K562 (cell line): ENCODE results near the gene EXOC2. TPM values are rescaled to one million over a fixed set of nuclear protein-coding genes. Genes with fewer than 3 reads are reported as not detected.

Experiments
- ATAC-seq: fragments of 200-7000 bp; cut with Tn5 transposase; 3 replicates; pipeline ENCODE4 v1.9.1; 2020; ENCODE audit warnings: moderate library complexity
- BruUV-seq: library from RNA; stranded (reverse); fragments of 400-500 nt; replicated peaks from 2 replicates; lab custom pipeline; 2021; lab: Mats Ljungman, UMichigan
- CTCF ChIA-PET: fragments of 300-600 bp; formaldehyde crosslinking; extraction: SDS; loops from one replicate; lab custom pipeline; 2021; ENCODE audit warnings: low intra/inter-chr PET ratio; lab: Yijun Ruan, JAX
- POLR2A ChIA-PET: fragments of 300-600, 350-650 bp; sonication (Branson Sonifier 250); formaldehyde crosslinking; extraction: SDS; loops from one replicate; lab custom pipeline; 2021; ENCODE audit warnings: antibody characterized with exemption, inconsistent platforms; lab: Yijun Ruan, JAX
- DNase-seq, 4 experiments: peaks; one replicate each; pipeline versions ENCODE4 v3.0.0 to v3.0.0-alpha.2; 2011 to 2018; ENCODE audit warnings: low spot score in 3 of 4, mixed read lengths in 3 of 4; ENCODE audit errors: extremely low read depth in 1 of 4
- FAIRE-seq: peaks from 2 replicates; lab custom pipeline; 2011; peaks lifted over from hg19 to GRCh38; lab: Jason Lieb, UNC
- H2AFZ ChIP-seq: 2 replicates; pipeline ENCODE4 v1.6.0; 2011; ENCODE audit warnings: low read depth, low read length, control low read depth, inconsistent platforms
- H3K27ac ChIP-seq: fragments of 200-600 bp; 3 replicates; pipeline ENCODE4 v1.8.0; 2011; ENCODE audit warnings: low read depth, mild to moderate bottlenecking, control low read depth, inconsistent platforms, low read length, moderate library complexity, mixed read lengths; ENCODE audit errors: extremely low read depth
- H3K27me3 ChIP-seq, 2 experiments: fragments of 300-600 bp in 1 of 2; 2 replicates in 1 of 2; 3 replicates in 1 of 2; pipeline versions ENCODE4 v1.6.0 to v1.8.0; 2011; ENCODE audit warnings: inconsistent platforms in 2 of 2, low read length in 2 of 2, mild to moderate bottlenecking in 1 of 2, mixed read lengths in 1 of 2, moderate library complexity in 1 of 2; ENCODE audit not compliant: control insufficient read depth in 2 of 2, insufficient read depth in 2 of 2
- H3K36me3 ChIP-seq: fragments of 300-600 bp; 3 replicates; pipeline ENCODE4 v1.8.0; 2011; ENCODE audit warnings: mild to moderate bottlenecking, low read length, inconsistent platforms; ENCODE audit not compliant: control insufficient read depth, insufficient read depth
- H3K4me1 ChIP-seq, 2 experiments: fragments of 200-600 bp in 1 of 2; replicated peaks in 1 of 2; 2 replicates in 1 of 2; 3 replicates in 1 of 2; pipeline versions ENCODE4 v1.5.1 to v1.8.0; 2011; ENCODE audit warnings: inconsistent platforms in 2 of 2, low read length in 2 of 2, mild to moderate bottlenecking in 1 of 2, mixed read lengths in 1 of 2, moderate library complexity in 1 of 2; ENCODE audit not compliant: control insufficient read depth in 2 of 2, insufficient read depth in 2 of 2
- H3K4me2 ChIP-seq: 2 replicates; pipeline ENCODE4 v1.6.1; 2011; ENCODE audit warnings: low read length, control low read depth, inconsistent platforms, mixed read lengths; ENCODE audit not compliant: insufficient read depth
- H3K4me3 ChIP-seq: fragments of 200-600 bp; sonication (generic), shearing (Covaris generic); 2 replicates; pipeline ENCODE4 v1.5.1; 2016; ENCODE audit warnings: control low read depth, inconsistent platforms
- H3K79me2 ChIP-seq: fragments of 200-600 bp; 3 replicates; pipeline ENCODE4 v1.8.0; 2011; ENCODE audit warnings: low read length, inconsistent platforms; ENCODE audit not compliant: control insufficient read depth, insufficient read depth
- H3K9ac ChIP-seq, 2 experiments: 2 replicates each; pipeline versions ENCODE4 v1.6.0 to v1.6.1; 2011; ENCODE audit warnings: low read depth in 2 of 2, low read length in 2 of 2, control low read depth in 1 of 2, inconsistent platforms in 1 of 2, mild to moderate bottlenecking in 1 of 2, mixed read lengths in 1 of 2; ENCODE audit not compliant: insufficient read depth in 1 of 2
- H3K9me1 ChIP-seq: one replicate; pipeline ENCODE4 v1.6.0; 2011; ENCODE audit warnings: inconsistent platforms, mild to moderate bottlenecking, low read length, moderate library complexity; ENCODE audit not compliant: control insufficient read depth, insufficient read depth
- H3K9me3 ChIP-seq: replicated peaks from 2 replicates; pipeline ENCODE4 v1.5.1; 2011; ENCODE audit warnings: low read depth, low read length, inconsistent platforms; ENCODE audit not compliant: control insufficient read depth, insufficient read depth
- H4K20me1 ChIP-seq: replicated peaks from 2 replicates; pipeline ENCODE4 v1.6.1; 2011; ENCODE audit warnings: low read length, inconsistent platforms, mixed read lengths; ENCODE audit not compliant: control insufficient read depth, insufficient read depth
- ETS2 ChIP-seq: IDR thresholded peaks from 2 replicates; pipeline ENCODE4 v1.6.1; 2016; ENCODE audit warnings: borderline replicate concordance, missing genetic modification characterization, mild to moderate bottlenecking, moderate library complexity, missing compliant biosample characterization; ENCODE audit not compliant: poor library complexity, severe bottlenecking
- L3MBTL2 ChIP-seq: fragments of 450-650 bp; IDR thresholded peaks from 2 replicates; pipeline ENCODE4 v1.6.1; 2016; ENCODE audit warnings: mild to moderate bottlenecking, moderate library complexity
- SAFB ChIP-seq: fragments of 200-400 bp; formaldehyde crosslinking; IDR thresholded peaks from 2 replicates; pipeline ENCODE4 v1.6.1; 2017; ENCODE audit warnings: low read depth, low read length, borderline replicate concordance
- TAF9B ChIP-seq: fragments of 450-650 bp; IDR thresholded peaks from 2 replicates; pipeline ENCODE4 v1.6.1; 2018; ENCODE audit warnings: mild to moderate bottlenecking; ENCODE audit not compliant: partially characterized antibody
- TRIM28 ChIP-seq: fragments of 450-650 bp; IDR thresholded peaks from 2 replicates; pipeline ENCODE4 v1.6.1; 2017
- ZNF197 ChIP-seq: fragments of 200-800 bp; sonication (Bioruptor generic); IDR thresholded peaks from 2 replicates; pipeline ENCODE4 v1.6.1; 2016; ENCODE audit warnings: low read depth, missing genetic modification characterization, missing compliant biosample characterization
- WGBS: fragments of 100-300 bp; shearing (Covaris generic); methylation state at CpG from one replicate; pipeline ENCODE4 v1.1.6; 2016; ENCODE audit warnings: low coverage, mixed read lengths; ENCODE audit not compliant: insufficient coverage; ENCODE audit errors: missing lambda C conversion rate; 5-methylcytosine and 5-hydroxymethylcytosine counted together
- in situ Hi-C: fragments of 300-500 bp; cut with MboI; formaldehyde crosslinking; loops from 4 replicates; pipeline ENCODE4 v1.15.0; 2018; ENCODE audit warnings: inconsistent platforms, mixed read lengths
- intact Hi-C: fragments of 100-400 bp; cut with micrococcal nuclease; formaldehyde crosslinking; loops from 2 replicates; pipeline ENCODE4 v1.14.2; 2022
- polyA plus RNA-seq, 8 experiments: library from polyadenylated mRNA; depleted of rRNA in 4 of 8; stranded (reverse) in 5 of 8; unstranded in 3 of 8; fragments of >200 nt; fragmentation: Nextera tagmentation in 2 of 8; fragmentation: Illumina TruSeq in 1 of 8; extraction: Ambion mirVana in 2 of 8; extraction: Trizol in 1 of 8; gene quantifications; 2 replicates each; pipeline versions ENCODE4 v1.2.1 to v1.2.3, GENCODE V29; 2011 to 2014; ENCODE audit warnings: inconsistent platforms in 1 of 8, missing spikeins in 1 of 8
- total RNA-seq, 7 experiments: library from RNA; depleted of rRNA in 6 of 7; stranded (reverse); fragments of >200 nt in 6 of 7; fragmentation: Illumina TruSeq in 2 of 7; extraction: Trizol in 2 of 7; gene quantifications; 2 replicates each; pipeline versions ENCODE4 v1.2.1 to v1.2.3, GENCODE V29; 2011 to 2021; ENCODE audit warnings: low replicate concordance in 1 of 7
- TF ChIP-seq, protein P1 (sequence below): fragments of 150-350 bp; conservative IDR thresholded peaks from 2 replicates; pipeline ENCODE4 v1.6.1; 2014; ENCODE audit warnings: low read length

EXOC2 gene
- total and polyA plus RNA-seq, 9 of the 15 experiments (the other 6 are each of a cell fraction or from before 2014, with no cell fraction given): 12.2 to 30.2 (median 24.2) TPM

- intact Hi-C loops: no loop called here
- ATAC-seq: peak; percentile 43
Measured at GRCh38 chr6:446418-447366, 246.2 kb downstream of the EXOC2 start.

More at GRCh38 chr6:446418-447366, 246.2 kb downstream of the EXOC2 start:
- H3K9ac ChIP-seq: no peak overlapping the region
- no peak overlapping the region for H3K4me3 ChIP-seq
- no peak overlapping the region for H2AFZ ChIP-seq
- DNase-seq: no peak
- peaks cover 40 to 88% of the 10 kb centered on the region in 2 experiments for H3K27me3 ChIP-seq
- H3K36me3 ChIP-seq: no peaks in the 10 kb centered on the region
- WGBS: 2% methylated on average over 28 of the region's 28 CpGs
- POLR2A ChIA-PET: interaction anchor here (0.6 to 3.3 kb wide), 3 partner anchors 11 to 625 kb away, joined by 3 to 10 read pairs (median 3); no protein-coding TSS in a partner anchor
- no peak for FAIRE-seq
- H3K4me1 ChIP-seq: peaks cover 0 to 6% of the 10 kb centered on the region in 2 experiments; a peak in 1 of 5 replicates
- no peaks in the 10 kb centered on the region for H3K79me2 ChIP-seq
- no TSS peak for BruUV-seq
- TF ChIP-seq, protein P1, sequence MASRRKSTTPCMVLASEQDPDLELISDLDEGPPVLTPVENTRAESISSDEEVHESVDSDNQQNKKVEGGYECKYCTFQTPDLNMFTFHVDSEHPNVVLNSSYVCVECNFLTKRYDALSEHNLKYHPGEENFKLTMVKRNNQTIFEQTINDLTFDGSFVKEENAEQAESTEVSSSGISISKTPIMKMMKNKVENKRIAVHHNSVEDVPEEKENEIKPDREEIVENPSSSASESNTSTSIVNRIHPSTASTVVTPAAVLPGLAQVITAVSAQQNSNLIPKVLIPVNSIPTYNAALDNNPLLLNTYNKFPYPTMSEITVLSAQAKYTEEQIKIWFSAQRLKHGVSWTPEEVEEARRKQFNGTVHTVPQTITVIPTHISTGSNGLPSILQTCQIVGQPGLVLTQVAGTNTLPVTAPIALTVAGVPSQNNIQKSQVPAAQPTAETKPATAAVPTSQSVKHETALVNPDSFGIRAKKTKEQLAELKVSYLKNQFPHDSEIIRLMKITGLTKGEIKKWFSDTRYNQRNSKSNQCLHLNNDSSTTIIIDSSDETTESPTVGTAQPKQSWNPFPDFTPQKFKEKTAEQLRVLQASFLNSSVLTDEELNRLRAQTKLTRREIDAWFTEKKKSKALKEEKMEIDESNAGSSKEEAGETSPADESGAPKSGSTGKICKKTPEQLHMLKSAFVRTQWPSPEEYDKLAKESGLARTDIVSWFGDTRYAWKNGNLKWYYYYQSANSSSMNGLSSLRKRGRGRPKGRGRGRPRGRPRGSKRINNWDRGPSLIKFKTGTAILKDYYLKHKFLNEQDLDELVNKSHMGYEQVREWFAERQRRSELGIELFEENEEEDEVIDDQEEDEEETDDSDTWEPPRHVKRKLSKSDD: no peak
- no peak for TF ChIP-seq TRIM28
- no peak for TF ChIP-seq SAFB
- TF ChIP-seq ZNF197 (CRISPR knock-in tag): no peak
- TF ChIP-seq L3MBTL2: no peak
- no peak for TF ChIP-seq TAF9B
- no peak for TF ChIP-seq ETS2 (tag)
- H3K9me1 ChIP-seq: no peaks in the 10 kb centered on the region
- in situ Hi-C loops: no loop called here
- H3K27ac ChIP-seq: no peak overlapping the region
- H3K9me3 ChIP-seq: no peaks in the 10 kb centered on the region
- H4K20me1 ChIP-seq: no peaks in the 10 kb centered on the region; the same call in 1 of the 2 replicates
- H3K4me2 ChIP-seq: no peak overlapping the region
- CTCF ChIA-PET: no interaction called here
